Cardiac septum (tissue), 1 donor: ENCODE results near the gene CCNJL. TPM values are rescaled to one million over a fixed set of nuclear protein-coding genes. Genes with fewer than 3 reads are reported as not detected.
"Not testable (repeated sequence)": the region's sequence is repeated elsewhere in the genome, so short reads cannot be mapped to it uniquely, and the experiment has no call there.

Experiments used
- DNase-seq: peaks from one replicate; pipeline ENCODE4 v3.0.0-alpha.2; 2020; ENCODE audit warnings: low spot score
- intact Hi-C: fragments of 100-400 bp; cut with DNase I; formaldehyde crosslinking; loops from one replicate; pipeline ENCODE4 v1.14.0; 2022
- total RNA-seq: library from RNA; stranded (reverse); fragmentation: NEBNext Ultra II Directional; extraction: Animal tissue kit (Norgen Biotek cat#: 25700); gene quantifications from one replicate; pipeline ENCODE4 v1.2.1, GENCODE V29; 2021
- donor health status: DM: no; HTN: no; CAD: no.

The CCNJL gene
- total RNA-seq, 1 donor from 2014 or later = 6.3 TPM

GRCh38 chr5:160339406-160340130 is 27.2 kb upstream of the CCNJL start:
- DNase-seq = no peak
- intact Hi-C loops = no loop called here

GRCh38 chr5:160334716-160335115 is 22.4 kb upstream of the CCNJL start:
- DNase-seq = peak; percentile 14
- intact Hi-C loops = not testable (repeated sequence)

GRCh38 chr5:160333721-160334120 is 21.4 kb upstream of the CCNJL start:
- peak; percentile 3 for DNase-seq
- intact Hi-C loops = no loop called here

- intact Hi-C loops = no loop called here
- peak; percentile 12 for DNase-seq
Measured at GRCh38 chr5:160330212-160330611, 17.8 kb upstream of the CCNJL start.

DNA sequence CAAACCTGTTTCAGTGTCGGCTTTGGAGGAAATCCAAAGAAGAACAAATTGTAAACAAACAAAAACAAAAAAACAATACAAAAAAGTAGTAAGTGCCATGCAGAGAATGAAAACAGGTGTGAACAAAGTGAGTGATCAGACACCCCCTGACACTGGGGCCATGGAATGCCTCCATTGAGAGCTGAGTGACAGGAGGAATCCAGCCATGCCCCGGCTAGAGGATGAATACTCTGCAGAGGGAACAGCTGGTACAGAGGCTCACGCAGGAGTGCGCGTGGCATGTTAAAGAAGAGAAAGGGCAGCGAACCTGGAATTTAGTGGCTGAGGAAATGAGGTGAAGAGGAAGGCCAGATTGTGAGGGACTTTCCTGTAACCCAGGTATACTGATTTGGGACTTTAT is 15.5 kb upstream of the CCNJL start:
- DNase-seq = no peak
- intact Hi-C loops = no loop called here

DNA sequence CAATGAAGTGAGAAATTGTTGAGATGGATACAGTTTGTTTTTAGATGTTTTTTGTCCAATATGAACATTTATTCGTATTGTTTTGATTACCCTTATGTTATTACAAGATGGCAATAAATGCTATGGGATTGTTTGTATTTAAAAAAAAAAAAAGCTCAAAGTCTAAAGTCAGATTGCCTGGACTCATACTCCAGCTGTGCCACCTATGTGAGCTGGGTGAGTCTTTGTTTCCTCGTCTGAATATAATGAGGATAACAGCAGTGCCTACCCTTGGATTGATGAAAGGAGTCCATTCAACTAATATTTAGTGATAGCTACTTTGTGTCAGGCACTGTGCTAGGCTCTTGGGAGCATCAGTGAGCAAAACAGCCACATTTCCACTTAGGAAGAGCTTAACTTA is 14.6 kb upstream of the CCNJL start:
- no peak for DNase-seq
- intact Hi-C loops = no loop called here

- DNase-seq = peak; percentile 10
- intact Hi-C loops = no loop called here
Measured at GRCh38 chr5:160325716-160326115, 13.4 kb upstream of the CCNJL start.

GRCh38 chr5:160324886-160325285 is 12.5 kb upstream of the CCNJL start:
- DNase-seq = peak; percentile 1
- intact Hi-C loops = no loop called here

DNA sequence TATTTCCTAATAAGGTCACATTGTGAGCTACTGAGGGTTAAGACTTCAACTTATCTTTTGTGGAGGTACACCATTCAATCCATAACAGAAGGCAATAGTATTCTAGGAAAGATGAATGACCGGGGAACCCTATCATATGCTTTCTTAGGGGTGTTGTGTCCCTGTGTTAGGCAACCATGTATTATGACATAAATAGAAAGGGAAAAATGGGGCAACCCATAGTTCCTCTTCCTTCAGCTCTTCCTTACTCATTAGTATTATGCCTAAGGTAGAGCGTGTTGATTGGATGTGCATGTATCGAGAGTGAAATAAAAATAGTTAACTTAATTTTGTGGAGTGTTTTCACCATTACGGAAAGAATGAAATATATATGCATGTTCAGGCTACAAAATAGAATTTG is 6.0 kb upstream of the CCNJL start:
- intact Hi-C loops = no loop called here
- no peak for DNase-seq

DNA sequence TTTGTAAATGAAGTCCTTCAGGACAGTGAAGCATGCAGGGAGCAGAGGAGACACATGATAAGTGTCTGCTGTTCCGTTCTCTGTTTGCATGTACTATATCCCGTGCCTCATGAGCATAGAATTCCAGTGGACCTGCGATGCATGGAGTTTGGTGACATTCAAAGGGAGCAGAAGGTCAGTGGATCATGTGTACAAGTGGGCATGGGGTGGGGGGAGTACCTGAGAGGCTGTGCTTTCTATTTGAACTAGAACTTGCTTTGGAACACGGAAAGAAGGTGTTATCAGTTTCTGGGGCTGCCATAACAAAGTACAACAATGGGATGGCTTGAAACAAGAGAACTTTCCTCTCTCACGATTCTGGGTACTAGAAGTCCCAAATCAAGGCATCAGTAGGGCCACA is 5.1 kb upstream of the CCNJL start:
- intact Hi-C loops = no loop called here
- no peak for DNase-seq

DNA sequence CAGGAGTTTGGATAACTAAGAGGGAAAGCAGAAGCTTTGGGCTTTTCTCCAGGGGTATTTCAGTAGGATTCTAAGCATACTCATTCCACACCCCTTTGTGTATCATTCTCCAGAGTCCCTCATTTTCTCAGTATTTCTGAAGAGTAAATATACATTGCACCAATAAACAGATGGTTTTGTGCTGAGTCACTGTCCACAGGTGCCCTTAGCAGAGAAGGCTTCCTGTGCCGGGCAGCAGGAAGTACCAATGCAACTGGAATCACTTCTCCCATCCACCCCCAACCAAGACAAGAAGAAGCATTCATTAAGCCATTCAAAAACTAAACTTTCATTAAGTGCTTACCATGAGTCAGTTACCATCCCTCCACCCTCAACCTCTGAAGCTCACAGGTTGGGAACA is 3.6 kb upstream of the CCNJL start:
- DNase-seq = peak; percentile 82
- intact Hi-C loops = no loop called here

GRCh38 chr5:160312960-160313727 is 780 bp upstream of the CCNJL start:
- intact Hi-C loops = no loop called here
- DNase-seq = no peak

DNA sequence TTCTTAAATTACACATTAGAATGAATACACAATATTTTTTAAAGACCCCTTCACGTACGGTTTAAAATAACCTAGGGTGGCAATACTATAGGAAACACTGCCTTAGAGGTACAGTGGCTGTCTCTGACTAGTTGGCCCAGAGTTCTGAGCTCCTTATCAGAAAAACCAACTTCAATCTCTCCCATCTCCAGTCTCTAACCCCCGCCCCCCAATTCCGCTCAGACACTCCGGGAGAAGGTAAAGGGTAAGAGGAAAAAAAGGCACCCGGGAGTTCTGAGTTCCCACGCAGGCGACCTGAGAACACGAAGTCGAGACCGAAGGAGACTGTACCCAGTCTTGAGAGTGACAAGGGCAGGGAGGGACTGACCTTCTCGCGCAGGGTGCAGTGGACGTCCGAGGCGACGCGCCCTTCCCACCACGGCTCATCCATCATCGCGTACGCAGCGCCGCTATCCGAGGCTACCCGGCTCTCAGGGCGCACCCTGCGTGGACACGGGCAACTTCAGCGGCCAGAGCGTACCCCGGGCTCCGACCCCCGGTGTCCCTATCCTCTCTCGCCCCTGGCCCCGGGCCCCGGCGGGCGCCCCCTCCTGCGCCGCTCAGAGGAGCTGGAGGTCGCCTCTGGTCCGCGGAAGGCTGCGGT is 752 bp downstream of the CCNJL start:
- intact Hi-C loops = loop anchor here (1.0 kb wide), 1 partner anchor 42 kb away; no protein-coding TSS in a partner anchor
- no peak for DNase-seq

GRCh38 chr5:160310552-160311295 is 1.6 kb downstream of the CCNJL start:
- intact Hi-C loops = loop anchor here (1.0 kb wide), 1 partner anchor 41 kb away; no protein-coding TSS in a partner anchor
- peak; percentile 22 for DNase-seq

- peak; percentile 22 for DNase-seq
- intact Hi-C loops = no loop called here
Measured at GRCh38 chr5:160310140-160310539, 2.2 kb downstream of the CCNJL start.

DNA sequence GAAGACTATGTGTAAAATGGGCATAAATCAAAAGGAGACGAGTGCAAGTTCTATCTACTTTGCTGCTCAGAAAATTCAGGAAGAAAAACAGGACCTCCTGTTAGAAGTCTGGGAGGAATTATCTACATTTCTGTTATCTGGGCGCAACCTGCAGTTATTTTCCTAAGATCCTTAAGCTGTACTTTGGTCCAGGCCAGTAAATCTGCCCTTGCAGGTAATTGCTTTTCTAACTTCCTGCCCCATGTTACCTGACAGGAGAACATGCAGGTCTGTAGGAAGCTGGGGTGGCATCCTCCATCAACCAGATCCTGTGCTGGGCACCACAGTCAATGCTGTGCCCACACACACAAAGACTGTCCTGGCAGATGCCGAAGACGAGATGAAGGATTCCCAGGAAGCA is 5.7 kb downstream of the CCNJL start:
- intact Hi-C loops = no loop called here

GRCh38 chr5:160305319-160305718 is 7.0 kb downstream of the CCNJL start:
- intact Hi-C loops = no loop called here
- no peak for DNase-seq

More for the DNA sequence above, 5.7 kb downstream of the CCNJL start:
- no peak for DNase-seq

DNA sequence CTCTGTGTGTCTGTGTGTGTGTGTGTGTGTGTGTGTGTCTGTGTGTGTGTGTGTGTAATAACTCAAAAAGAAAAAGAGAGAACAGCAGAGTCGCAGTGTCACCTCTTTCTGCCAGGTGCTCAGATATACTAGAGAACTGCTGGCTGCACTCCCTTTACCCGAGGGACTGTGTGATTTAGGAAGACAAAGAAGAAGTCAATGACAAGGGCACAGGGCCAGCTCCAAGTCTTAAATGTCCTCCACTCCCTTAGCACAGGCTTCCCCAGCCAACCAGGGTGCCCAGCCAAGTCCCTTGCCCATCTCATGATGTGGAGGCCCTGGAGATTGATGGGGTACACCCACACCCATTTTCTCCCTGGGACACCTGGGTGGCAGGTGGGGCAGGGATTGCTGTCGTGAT is 8.7 kb downstream of the CCNJL start:
- no peak for DNase-seq
- intact Hi-C loops = no loop called here

- intact Hi-C loops = no loop called here
- no peak for DNase-seq
Measured at GRCh38 chr5:160298189-160298588, 14.2 kb downstream of the CCNJL start.

GRCh38 chr5:160297776-160298175 is 14.6 kb downstream of the CCNJL start:
- no peak for DNase-seq
- intact Hi-C loops = no loop called here
